ENCODE measurements around the gene LYG1.

The LYG1 gene

GRCh38 chr2:99249951-99250350 is 51.0 kb downstream of the LYG1 start:
- Histone ChIP-seq H2AFZ (ENCODE audit: low read depth) (no peak overlapping the region), H3K36me3 (ENCODE audit: insufficient read depth) (no peaks in the 10 kb centered on the region), H3K27me3 (ENCODE audit: insufficient read depth, low read depth) (no peaks in the 10 kb centered on the region), H4K20me1 (ENCODE audit: insufficient read depth) (no peaks in the 10 kb centered on the region), H3K27ac (no peak overlapping the region), H3K79me2 (ENCODE audit: insufficient read depth, low read depth) (no peaks in the 10 kb centered on the region), H3K4me2 (no peak overlapping the region), H3K4me1 (ENCODE audit: low read depth, poor library complexity, severe bottlenecking) (no peaks in the 10 kb centered on the region), H3K4me3 (IDR thresholded peaks at IDR 0.05; ENCODE audit: insufficient read depth, low read depth, low read length) (no peak overlapping the region), H3K9ac (no peak overlapping the region)
- no peak for TF ChIP-seq CTCF (conservative IDR thresholded peaks at IDR 0.05; ENCODE audit: low read depth, low read length)

GRCh38 chr2:99242151-99242550 is 58.8 kb downstream of the LYG1 start:
- H3K4me2 ChIP-seq, result no peak overlapping the region
- H3K27me3 ChIP-seq (ENCODE audit: insufficient read depth, low read depth), result no peaks in the 10 kb centered on the region
- no peak overlapping the region for H3K4me3 ChIP-seq (IDR thresholded peaks at IDR 0.05; ENCODE audit: insufficient read depth, low read depth, low read length)
- no peaks in the 10 kb centered on the region for H3K79me2 ChIP-seq (ENCODE audit: insufficient read depth, low read depth)
- TF ChIP-seq CTCF (conservative IDR thresholded peaks at IDR 0.05; ENCODE audit: low read depth, low read length), result no peak
- H4K20me1 ChIP-seq (ENCODE audit: insufficient read depth), result no peaks in the 10 kb centered on the region
- H3K9ac ChIP-seq, result no peak overlapping the region
- H3K4me1 ChIP-seq (ENCODE audit: low read depth, poor library complexity, severe bottlenecking), result no peaks in the 10 kb centered on the region
- no peak overlapping the region for H2AFZ ChIP-seq (ENCODE audit: low read depth)
- no peaks in the 10 kb centered on the region for H3K36me3 ChIP-seq (ENCODE audit: insufficient read depth)
- H3K27ac ChIP-seq, result no peak overlapping the region

GRCh38 chr2:99240431-99240830 is 60.6 kb downstream of the LYG1 start:
- Histone ChIP-seq H3K9ac (no peak overlapping the region), H3K79me2 (ENCODE audit: insufficient read depth, low read depth) (no peaks in the 10 kb centered on the region), H3K4me1 (ENCODE audit: low read depth, poor library complexity, severe bottlenecking) (no peaks in the 10 kb centered on the region), H3K27ac (no peak overlapping the region), H3K4me3 (IDR thresholded peaks at IDR 0.05; ENCODE audit: insufficient read depth, low read depth, low read length) (no peak overlapping the region), H3K4me2 (no peak overlapping the region), H2AFZ (ENCODE audit: low read depth) (no peak overlapping the region), H3K36me3 (ENCODE audit: insufficient read depth) (no peaks in the 10 kb centered on the region), H3K27me3 (ENCODE audit: insufficient read depth, low read depth) (no peaks in the 10 kb centered on the region), H4K20me1 (ENCODE audit: insufficient read depth) (no peaks in the 10 kb centered on the region)
- TF ChIP-seq CTCF (conservative IDR thresholded peaks at IDR 0.05; ENCODE audit: low read depth, low read length), result no peak

- H2AFZ ChIP-seq (ENCODE audit: low read depth), result no peak overlapping the region
- H3K27me3 ChIP-seq (ENCODE audit: insufficient read depth, low read depth), result no peaks in the 10 kb centered on the region
- no peak for TF ChIP-seq CTCF (conservative IDR thresholded peaks at IDR 0.05; ENCODE audit: low read depth, low read length)
- H3K79me2 ChIP-seq (ENCODE audit: insufficient read depth, low read depth), result no peaks in the 10 kb centered on the region
- no peak overlapping the region for H3K9ac ChIP-seq
- H3K36me3 ChIP-seq (ENCODE audit: insufficient read depth), result no peaks in the 10 kb centered on the region
- no peak overlapping the region for H3K4me2 ChIP-seq
- H3K4me1 ChIP-seq (ENCODE audit: low read depth, poor library complexity, severe bottlenecking), result no peaks in the 10 kb centered on the region
- H3K4me3 ChIP-seq (IDR thresholded peaks at IDR 0.05; ENCODE audit: insufficient read depth, low read depth, low read length), result no peak overlapping the region
- H4K20me1 ChIP-seq (ENCODE audit: insufficient read depth), result no peaks in the 10 kb centered on the region
- no peak overlapping the region for H3K27ac ChIP-seq
Measured at GRCh38 chr2:99238599-99238998, 62.4 kb downstream of the LYG1 start.
